ENCODE results near the gene EXOG.

The EXOG gene, protein sequence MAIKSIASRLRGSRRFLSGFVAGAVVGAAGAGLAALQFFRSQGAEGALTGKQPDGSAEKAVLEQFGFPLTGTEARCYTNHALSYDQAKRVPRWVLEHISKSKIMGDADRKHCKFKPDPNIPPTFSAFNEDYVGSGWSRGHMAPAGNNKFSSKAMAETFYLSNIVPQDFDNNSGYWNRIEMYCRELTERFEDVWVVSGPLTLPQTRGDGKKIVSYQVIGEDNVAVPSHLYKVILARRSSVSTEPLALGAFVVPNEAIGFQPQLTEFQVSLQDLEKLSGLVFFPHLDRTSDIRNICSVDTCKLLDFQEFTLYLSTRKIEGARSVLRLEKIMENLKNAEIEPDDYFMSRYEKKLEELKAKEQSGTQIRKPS

DNA sequence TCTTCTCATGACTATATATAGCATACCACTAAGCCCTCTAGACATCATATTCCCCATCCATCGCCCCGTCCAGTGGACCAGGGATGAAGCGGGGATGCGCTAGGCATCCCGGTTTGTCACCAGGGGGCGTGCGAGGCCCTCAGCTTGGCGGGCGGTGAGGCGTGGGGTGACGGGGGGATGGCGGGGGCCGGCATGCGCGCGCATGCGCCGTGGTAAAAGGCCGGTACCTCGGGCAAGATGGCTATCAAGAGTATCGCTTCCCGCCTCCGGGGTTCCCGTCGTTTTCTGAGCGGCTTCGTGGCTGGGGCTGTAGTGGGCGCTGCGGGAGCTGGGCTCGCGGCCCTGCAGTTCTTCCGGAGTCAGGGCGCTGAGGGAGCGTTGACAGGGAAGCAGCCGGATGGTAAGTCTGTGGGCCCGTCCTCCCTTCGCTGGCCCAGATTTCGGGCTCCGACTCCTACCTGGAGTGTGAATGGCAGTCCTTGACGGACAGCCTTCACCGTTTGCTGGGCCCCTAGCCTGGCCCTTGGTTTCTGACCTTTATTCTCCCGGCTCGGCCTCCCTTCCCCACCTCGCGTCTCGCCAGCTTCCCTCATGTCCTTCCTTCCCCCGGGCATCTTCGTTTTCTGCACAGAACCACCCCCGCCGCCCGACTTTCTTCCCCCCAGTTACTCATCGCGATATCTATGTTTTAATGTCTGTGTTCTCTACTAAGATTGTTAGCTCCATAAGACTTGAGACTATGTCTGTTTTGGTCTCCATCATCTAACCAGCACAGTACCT, at the start of gene EXOG:
TSS of gene EXOG (plus strand) at position 210 of the 780 bp plus-strand sequence. CDS start at position 238, 28 bp downstream.
- peak; percentile 80 to 95 for DNase-seq

DNA sequence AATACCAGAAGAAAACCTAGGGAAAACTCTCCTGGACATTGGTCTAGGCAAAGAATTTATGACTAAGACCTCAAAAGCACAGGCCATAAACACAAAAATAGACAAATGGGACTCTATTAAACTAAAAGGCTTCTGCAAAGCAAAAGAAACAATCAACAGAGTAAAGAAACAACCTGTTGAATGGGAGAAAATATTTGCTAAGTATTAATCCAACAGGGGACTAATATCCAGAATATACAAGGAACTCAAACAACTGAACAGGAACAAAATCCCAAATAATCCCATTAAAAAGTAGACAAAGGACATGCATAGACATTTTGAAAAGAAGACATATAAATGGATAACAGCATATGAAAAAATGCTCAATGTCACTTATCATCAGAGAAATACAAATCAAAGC, 49.3 kb upstream of the EXOG start:
- DNase-seq: no peak

DNA sequence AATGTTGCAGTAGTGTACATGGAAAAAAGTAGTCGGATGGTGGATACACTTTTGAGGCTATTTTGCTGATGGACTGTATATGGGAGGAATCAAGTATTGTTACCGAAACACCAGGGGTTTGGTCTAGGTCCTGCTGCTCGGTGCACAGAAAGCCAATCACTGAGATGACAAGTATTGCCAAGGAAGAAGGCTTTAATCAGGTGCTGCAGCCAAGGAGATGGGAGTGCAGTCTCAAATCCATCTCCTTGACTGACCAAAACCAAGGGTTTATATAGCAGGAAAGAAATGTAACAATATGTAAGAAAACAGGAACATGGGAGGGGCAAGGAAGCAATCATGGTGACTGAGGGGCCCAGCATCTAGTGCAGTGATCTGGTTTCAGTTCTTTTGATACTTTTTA, 45.3 kb upstream of the EXOG start:
- no peak for DNase-seq

DNA sequence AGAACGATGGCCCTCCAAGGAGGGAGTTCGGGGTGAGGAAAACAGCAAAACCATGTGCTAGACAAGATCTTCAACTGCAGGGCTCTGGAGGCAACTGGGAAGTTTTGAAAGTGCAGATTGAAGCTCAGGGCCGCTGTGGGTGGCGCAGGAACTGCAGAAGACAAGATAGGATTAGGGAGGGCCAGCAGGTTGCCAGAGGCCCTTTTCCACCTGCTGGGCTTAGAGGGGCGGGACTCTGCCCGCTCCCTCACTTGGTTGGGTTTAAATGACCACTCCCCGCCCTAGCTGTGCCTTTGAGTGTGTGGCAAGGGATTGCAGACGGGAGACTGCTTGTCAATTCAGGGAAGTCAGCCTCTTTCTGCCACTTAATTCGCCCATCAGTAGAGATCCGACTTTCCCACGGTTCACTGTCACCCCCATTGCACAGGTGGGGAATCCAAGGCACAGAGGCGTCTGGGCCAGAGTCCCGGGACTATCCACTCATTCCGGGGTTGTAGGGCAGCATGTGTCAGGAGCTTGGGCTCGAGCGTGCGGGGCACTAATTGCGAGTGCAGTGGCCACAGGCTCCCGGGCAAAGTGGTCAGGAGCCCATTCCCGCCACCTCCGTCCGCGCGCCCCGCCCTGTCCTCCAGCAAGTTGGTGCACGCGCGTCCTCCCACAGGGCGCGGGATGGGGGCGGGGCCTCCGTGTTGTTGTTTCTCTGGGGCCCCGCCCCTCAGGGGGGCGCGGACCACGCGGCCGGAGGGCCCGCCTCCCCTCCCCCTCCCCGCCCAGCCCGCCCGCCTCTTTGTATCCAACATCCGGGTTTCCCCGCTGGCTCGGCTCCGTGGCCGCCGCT, 42.8 kb upstream of the EXOG start, which contains the start of gene ACVR2B:
TSS of gene ACVR2B (plus strand) at position 816 of the 838 bp plus-strand sequence. CDS start 433 bp downstream, outside the sequence.
- DNase-seq: peak; percentile 61 to 93

DNA sequence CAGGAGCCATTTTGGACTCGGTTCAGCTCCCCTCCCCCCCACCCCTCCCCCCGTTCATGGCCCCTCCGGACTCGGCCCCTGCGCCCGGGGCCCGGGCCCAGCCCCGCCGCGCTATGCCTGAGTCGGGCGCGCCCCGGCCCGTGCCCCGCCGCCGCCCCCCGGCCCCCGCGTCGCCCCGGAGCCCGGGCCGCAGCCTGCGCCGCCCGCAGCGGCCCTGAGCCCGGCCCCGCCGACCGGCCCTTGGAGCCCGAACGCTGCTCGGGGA, 42.3 kb upstream of the EXOG start:
- no peak for DNase-seq

DNA sequence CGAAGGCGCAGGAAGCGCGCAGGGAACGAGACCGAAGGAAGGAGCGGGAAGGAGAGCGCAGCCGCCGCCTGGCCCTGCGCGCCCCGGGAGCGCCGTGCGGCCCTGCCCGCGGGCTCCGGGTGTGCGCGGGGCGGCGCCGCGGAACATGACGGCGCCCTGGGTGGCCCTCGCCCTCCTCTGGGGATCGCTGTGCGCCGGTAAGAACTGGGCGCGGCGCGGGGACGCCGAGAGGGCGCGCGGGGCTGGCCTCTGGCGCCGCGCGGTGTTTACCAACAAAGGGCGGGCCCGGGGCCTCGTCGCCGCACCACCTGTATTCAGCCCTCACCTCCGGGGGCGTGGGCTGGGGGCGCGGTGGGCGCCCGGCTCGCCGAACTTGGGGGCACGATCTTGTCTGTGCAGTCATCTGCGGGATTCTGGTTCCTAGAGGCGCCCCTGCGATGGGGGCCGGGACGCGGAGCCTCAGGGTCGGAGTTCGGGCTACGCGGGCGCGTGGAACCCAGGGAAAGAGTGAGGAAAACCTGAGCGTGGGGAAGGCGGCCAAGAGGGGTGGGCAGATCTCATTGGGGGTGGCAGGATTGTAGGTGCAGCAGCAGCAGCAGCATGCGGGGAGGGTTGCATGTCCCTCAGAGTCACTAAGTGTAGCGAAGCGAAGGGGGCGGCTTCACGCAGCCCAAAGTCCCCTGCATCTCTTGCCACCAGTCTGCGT, 41.8 kb upstream of the EXOG start:
- DNase-seq: peak; percentile 6 to 61

DNA sequence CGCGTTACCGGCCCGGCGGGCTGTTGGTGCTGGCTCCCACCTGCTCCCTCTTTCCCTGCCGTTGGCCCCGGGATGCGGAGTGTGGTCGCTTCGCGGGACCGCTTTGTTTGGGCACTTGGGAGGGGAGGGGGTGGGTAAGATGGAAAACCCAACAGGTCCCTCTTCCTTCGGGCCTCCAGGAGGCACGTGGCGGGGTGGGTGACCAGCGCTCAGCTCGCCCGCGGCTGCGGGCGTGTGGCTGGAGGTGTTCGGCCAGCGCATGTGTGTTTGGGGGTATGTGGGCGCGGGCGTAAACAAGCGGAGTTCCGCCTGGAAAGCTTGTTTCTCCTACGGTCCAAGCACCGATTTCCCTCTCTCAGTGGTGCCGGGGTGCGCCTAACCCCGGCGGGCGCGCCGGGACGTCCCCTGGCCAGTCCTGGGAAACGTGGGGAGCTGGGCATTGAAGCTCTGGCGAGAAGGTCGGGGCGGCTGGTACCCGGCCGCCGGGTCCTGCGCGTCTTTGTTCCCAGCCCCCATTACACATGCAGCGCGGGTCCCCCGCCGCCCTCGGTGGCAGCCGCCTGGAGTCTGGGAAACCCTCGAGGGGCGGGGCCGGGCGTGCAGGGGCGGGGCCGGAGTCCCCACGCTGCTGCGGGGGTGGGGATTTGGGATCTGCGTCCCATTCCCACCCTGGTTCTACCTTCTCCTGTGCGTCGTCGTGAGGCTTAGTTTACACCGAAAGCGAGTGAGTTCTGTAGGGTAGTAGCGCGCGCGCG, 41.1 kb upstream of the EXOG start:
- peak; percentile 77 to 93 for DNase-seq

DNA sequence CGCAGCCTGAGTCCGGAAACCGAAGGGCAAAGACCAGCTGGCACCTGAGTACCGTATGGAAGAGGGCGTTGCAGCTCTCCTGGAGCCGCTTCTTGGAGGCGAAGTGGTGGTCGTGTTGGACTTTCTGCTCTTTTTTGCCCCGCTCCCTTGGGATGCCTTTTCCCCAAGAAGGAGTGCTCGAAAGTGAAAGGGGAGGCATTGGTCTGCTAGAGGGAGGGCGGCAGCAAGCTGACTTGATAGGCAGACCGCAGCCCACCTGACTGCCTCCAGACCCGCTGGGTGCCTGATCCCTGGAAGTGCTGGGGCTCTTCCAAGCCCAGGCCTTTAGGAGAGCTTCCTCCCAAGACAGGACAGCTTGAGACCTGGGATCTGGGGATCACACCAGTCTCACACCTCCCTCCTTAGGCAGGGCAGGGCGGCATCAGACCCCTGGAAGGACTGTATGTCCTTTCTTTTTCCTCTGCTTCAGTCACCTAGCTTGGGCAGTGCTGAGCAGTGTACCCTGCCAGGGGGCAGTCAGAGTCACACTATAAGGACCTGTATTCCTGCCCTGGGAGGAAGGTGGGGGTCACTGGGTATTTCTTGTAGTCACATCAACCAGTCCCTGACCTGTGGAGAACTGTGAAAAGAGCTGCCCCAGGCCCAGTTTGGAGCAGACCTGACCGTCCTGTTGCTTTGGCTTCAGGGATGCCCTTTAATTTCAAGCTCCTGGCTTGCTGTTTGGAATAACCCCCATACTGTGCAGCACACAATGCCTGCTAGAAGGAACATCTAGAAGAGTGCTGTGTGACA, 40.3 kb upstream of the EXOG start:
- DNase-seq: no peak

DNA sequence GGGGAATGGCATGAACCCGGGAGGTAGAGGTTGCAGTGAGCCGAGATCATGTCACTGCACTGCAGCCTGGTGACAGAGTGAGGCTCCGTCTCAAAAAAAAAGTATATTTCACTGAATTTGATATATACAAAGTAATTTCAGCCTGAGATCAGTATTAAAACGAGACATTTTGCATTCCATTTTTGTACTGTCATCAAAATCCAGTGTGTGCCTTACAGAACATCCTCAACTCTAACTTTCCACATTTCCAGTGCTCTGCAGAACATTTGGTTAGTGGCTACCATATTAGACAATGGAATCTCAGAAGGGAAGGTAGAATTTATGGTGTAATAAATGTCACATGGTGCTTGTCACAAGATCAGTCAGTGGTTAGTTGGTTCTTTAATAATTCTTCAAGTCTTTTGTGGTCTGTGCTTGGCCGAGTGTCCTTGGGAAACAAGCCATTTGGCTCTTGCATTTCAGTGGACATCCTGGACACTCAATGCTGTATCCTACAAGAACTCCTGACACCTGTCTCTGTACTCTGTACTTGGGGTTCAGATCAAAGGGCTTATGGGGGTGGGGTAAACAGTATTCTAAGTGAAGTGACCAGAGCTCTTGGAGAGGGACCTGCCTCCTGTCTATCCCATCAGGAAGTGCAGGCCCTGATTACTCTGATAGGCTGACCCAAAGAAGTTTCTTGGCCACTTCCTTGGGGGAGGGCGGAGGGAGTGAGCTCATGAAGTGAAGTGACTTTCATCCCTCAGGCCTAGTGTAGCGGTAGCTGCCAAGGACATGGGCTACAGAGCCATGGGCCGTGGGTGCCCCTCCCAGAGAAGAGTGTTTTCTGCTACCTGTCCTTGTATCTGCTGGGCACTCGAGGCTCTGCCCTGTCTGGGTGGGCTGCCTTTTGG, 38.8 kb upstream of the EXOG start:
- DNase-seq: no peak

DNA sequence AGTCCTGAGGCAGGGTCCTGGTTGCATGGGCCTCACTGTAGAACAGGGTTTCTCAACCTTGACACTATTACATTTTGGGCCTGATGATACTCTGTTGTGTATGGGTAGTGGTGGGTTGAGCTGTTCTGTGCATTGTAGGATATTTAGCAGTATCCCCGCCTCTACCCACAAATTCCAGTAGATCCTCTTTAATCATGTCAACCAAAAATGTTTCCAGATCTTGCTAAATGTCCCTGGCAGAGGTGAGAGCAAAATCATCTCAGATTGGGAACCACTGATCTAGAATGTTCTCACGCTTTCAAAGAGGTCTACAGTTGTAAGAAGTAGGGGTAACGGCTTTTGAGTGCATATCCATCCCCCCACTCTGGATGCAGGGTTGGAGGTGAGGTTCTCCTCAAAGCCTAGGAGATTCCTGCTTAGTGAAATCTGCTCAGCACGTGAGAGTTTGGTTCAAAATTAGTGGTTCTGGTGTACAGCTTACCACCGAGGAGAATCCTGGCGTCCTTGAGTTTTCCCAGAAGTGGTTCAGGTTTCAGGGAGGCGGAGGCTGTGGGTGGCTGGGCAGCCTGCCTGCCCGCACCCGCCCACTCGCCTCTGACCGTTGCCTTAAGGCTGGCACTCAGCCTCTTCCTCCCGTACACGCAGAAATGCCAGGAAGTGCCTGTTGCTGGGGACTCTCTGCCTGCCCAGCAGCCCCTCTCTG, 37.2 kb upstream of the EXOG start:
- DNase-seq: peak in 1 of 2 experiments; percentile 9

DNA sequence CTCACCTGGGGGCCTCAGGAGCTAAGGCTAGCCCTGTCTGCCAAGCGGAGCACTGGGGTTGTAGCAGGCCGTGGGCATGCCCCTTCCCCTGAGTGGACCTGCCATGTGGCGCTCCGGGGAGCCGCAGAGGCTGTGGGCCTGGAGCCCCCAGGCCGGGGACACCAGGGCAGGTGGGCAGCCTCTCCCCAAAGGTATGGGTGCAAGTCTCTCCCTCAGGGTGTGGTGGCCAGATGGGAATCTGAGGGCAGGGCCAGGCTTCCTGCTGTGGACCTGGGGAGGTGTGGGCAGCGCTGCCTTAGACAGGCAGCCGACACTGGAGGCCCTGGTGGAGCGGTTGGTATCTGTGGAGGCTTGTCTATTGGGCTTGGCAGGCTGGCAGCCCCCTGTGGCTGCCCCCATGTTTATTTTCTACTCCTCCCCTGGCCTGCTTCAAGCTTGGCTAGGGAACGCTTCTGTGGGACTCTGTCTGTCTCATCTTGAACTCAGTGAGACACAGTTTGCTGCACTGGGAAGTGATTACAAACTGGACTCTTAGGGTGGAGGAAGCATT, 36.6 kb upstream of the EXOG start:
- DNase-seq: no peak

DNA sequence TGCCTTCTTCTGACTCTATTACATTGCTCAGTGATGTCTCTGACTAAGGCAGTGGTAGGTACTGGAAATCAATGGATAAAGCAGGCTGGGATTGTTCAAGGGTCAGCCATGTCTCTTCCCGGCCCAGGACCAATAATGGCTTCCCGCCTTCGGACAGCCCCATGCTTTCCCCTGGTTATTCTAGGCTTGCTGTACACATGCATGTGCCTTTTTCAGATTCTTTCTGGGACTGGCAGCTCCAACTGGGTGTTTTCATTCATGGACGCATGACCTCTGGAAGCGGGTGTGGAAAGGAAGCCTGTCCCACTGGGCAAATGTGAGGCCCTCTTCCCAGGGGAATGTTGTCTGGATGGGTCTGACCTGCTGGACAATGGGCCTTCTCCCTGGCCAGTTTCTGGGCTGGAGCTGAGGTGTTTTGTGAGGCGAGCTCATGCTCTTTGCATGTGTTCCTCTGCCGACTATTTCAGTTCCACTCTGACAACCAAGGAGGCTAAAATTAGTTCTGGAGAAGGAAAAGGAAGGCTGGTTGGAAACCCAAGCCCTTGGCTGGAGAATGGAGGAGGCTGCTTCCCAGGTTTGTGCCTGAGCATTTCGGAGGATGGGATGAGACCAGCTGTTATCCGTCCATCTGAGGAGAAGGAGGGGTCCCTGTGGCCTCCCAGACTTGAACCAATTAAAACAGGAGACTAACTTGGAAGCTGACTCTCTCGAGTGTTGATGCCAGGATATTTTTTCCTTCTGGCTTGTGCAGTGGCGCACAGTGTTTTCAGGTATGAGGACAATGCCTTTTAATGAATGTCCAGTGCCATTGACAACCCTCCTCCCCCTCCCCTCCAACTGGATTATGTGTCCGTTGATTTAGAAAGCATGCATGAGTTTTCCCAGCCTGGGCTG, 35.5 kb upstream of the EXOG start:
- DNase-seq: no peak

DNA sequence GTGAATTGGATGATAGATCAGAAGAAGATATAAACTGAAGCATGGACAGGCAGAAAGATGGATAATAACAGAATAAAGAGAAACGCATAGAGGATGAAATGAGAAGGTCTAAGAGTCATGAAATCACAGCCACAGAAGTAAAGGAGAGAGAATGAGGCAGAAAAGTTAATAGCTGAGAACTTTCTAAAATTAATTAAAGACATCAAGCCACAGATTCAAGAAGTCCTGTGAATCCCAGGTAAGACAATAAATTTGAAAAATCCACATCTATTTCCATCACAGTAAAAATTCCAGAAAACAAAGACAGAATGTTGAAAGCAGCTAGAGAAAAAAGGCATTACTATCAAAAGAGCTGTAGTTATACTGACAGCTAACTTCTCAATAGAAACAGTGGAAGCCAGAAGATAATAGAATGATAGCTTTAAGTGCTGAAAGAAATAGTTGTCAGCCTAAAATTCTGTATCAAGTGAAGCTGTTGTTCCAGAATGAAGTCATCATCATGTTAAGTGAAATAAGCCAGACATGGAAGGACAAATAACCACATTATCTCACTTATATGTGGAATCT, 30.5 kb upstream of the EXOG start:
- DNase-seq: no peak

DNA sequence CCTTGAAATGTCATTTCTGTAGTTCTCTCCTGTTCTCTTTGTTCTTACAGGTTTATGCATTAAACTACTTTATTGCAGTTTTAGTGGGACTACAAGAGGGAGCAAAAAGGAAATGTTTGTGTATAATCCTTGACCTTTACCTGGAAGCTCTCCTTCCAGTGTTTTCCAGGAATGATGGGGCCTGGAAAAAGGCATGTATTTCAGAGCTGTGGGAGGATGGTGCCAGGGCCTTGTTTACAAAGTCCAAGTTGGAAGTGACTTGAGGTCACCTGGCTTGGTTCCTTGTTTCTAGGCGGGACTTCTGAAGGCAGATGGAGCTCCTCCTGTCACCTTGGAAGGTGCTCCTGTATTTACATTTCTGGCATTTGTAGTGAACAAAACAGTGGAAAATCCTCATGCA, 27.4 kb upstream of the EXOG start:
- no peak for DNase-seq

DNA sequence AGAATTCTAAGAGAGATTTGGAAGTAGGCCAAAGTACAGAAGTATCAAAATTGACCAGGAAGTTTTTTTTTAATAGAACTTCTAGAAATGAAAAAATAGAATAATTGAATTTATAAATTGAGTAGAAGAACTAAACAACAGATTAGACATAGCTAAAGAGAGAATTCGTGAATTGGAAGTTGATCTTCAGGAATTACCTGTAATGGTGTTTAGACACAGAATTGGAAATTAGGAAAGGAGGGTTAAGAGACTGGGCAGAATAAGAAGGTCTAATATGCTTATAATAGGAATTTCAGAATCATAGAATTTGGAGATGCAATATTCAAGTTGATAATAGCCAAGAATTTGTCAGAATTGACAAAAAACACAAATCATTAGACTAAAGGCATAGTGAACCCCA, 26.3 kb upstream of the EXOG start:
- no peak for DNase-seq

DNA sequence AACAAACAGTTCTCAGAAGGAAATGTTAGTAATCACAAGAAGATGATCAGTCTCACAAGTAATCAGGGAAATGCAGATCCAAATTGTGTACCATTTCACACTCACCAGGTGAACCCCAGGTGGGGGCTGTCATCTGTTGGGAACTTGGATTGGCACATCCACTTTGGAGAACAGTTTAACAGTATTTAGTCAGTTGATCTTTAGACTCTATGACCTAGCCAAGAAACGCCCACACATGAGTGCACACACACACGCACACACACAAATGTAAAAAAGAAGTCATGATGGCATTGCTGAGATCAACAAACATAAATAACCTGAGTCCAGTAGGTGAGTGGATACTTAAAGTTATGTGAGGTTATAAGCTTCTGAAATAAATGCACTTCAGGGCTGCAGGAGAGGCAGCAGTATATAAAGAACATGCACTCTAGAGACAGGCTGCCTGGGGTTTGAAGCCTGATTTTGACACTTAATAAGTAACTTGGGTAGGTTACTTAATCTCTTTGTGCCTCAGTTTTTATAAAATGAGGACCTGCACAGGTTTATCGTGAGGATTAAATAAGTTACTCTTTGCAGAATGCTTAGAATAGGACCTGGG, 24.8 kb upstream of the EXOG start:
- no peak for DNase-seq

DNA sequence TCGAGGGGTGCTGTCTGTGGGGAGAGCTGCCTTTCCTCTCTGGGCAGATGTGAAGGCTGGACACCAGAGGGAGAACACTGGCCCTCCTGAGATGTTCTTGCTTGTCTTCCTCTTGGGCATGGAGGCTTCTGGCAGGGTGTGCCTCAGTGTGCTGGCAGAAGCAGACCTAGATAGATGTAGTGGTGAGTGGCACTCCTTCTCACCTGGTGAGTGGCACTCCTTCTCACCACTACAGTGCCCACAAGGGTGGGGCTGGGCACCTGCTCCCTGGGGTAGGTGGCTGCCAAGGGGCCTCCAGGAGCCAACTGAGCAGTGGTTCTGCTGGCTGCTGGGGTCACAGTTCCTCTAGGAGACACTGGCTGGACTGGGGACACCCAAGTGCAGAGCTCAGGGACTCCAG, 23.8 kb upstream of the EXOG start:
- DNase-seq: no peak

Data from NCI-H526 (cell line).